SH-SY5Y (cell line): ENCODE results near the gene CCDC24.

ENCODE experiments used
- GATA2 ChIP-seq: IDR thresholded peaks from 2 replicates; pipeline ENCODE4 v1.6.1; 2011; ENCODE audit warnings: mild to moderate bottlenecking, low read depth, low read length
- GATA3 ChIP-seq: IDR thresholded peaks from 2 replicates; pipeline ENCODE4 v1.6.1; 2011; ENCODE audit warnings: low read depth, mild to moderate bottlenecking, low read length, moderate library complexity

DNA sequence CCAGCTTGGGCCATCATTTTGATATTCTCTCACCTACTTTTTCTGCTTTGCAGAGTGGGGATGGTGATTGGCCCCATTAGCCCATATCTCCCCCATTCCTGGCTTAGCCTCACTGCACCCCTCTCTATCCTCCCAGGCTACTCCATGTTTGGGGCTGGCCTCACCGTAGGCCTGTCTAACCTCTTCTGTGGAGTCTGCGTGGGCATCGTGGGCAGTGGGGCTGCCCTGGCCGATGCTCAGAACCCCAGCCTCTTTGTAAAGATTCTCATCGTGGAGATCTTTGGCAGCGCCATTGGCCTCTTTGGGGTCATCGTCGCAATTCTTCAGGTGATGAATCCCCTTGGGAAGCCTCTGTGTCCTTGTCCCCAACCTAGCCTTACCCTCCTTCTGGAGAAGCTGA, 14.5 kb upstream of the CCDC24 start:
- TF ChIP-seq GATA3 (no peak), GATA2 (no peak)
